T-helper 22 cell (primary cell): ENCODE results near the gene C9orf85.
"Not testable (repeated sequence)": the region's sequence is repeated elsewhere in the genome, so short reads cannot be mapped to it uniquely, and the experiment has no call there.

Experiments used
- DNase-seq: peaks from one replicate; pipeline ENCODE4 v3.0.0-alpha.2; 2020; ENCODE audit warnings: low read depth

The C9orf85 gene

DNA sequence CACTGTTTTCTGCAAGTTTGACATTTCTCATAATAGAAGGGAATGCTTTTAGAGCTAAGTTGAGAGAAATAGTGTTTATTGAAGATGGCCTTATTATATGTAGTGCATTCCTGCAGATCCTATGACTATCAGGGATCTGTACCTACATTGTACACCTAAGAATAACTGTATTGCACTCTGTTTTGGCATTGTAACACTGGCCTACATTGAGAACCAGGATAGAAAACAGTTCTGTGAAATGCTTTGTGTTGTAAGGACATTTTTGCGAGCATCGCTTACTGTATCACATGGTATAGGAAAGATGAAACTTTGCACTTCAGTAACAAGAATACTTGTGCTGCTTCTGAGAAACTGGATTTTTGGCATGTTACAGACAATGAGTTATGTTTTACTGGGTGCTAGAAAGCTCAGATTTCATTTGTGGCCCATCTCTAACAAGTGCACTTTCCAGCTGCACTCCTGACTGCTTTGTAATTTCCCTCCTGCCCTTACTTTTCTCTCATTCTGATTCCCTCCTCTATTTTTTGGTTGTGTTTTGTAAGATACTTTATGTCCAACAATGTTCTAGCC lies 30.6 kb downstream of the C9orf85 start:
- DNase-seq, result no peak

DNA sequence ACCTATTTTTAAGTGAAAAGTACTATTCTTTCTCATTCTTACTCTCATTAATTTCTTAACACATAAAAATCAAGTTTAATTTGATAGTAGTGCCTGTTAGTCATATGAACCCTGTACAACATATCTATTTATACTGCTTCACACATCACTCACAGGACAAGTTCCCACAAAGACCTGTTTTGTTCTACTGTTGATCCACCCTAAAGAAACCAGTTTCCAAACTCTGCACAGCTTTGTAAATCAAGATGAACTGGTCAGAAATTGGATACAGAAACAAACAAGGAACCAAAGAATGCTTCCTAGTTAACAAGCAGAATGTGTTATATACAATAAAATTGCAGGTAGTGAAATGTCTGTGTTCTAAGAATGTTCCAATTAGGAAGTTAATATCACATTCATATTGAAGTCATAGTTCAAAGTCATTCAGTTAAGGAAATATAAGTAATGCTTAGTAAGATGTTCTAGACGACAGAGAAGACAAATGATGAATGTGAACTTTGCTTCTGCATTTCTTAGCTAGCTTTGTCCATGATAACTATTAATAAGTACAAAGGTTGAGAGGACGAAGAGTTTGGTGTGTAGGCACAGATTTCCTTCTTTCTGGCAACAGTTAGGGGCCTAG lies 33.4 kb downstream of the C9orf85 start:
- no peak for DNase-seq

DNA sequence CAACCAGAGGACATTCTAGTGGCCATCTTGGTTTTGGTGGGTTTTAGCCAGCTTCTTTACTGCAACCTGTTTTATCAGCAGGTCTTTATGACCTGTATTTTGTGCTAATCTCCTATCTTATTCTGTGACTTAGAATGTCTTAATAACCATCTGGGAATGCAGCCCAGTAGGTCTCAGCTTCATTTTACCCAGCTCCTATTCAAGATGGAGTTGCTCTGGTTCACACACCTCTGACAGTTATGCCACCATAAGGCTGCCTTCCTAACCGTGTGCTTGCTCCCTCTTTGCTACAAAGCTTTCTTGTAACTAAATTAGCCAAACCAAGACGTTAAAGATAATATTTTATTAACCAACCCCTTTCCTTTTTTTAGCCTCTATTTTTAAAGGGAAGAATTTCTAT lies 43.2 kb downstream of the C9orf85 start:
- not testable (repeated sequence) for DNase-seq

DNA sequence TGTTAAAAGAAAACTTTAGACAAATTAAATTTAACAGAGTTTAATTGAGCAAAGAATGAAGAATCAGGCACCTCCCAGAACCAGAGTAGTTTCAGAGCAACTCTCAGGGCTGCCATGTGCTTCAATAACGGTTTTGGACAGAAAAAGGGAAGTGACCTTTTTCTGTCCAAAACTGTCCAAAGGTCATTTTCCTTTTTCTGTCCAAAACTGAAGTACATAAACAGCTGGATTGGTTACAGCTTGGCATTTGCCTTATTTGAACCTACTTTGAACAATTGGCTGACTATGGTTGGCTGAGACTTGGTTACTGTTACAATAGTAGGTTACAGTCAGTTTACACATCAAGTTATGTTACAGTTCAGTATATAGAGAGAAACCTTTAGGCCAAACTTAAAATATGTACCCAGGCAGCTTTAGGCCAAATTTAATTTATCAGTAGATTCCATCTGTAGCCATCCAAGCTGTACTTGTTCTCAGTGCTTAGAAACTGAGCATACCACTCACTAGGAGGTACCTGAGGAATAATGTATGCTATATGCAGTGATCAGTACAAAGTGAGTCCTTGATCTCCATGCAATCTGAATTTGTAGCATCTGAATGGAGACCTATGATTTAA lies 44.0 kb downstream of the C9orf85 start:
- DNase-seq, result no peak

DNA sequence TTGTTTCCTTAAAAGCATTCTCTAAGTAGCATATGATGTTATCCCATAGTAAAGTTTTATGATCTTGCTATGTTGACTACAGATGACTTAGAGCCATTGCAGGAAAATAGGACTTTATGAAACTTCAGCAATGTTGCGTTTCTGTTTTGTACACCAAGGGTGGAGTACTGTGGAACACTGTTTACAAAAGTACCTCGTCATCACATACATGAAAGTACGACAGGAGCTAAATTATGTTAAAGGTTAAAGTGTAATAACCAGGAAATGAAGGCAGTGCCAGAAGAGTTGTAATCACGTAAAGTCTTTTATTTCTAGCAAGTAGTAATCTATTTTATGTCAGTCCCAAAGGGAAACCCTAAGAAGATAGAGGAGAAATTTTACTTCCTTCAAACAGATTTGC lies 50.9 kb downstream of the C9orf85 start:
- no peak for DNase-seq

DNA sequence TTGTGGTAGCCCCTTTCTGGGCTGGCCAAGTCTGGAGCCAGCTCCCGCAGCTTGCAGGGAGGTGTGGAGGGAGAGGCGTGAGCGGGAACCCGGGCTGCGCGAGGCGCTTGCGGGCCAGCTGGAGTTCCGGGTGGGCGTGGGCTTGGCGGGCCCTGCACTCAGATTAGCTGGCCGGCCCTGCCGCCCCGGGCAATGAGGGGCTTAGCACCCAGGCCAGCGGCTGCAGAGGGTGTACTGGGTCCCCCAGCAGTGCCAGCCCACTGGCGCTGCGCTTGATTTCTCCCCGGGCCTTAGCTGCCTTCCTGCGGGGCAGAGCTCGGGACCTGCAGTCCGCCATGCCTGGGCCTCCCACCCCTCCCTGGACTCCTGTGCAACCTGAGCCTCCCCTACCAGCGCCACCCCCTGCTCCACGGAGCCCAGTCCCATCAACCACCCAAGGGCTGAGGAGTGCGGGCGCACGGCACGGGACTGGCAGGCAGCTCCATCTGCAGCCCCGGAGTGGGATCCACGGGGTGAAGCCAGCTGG lies 52.1 kb downstream of the C9orf85 start:
- not testable (repeated sequence) for DNase-seq

DNA sequence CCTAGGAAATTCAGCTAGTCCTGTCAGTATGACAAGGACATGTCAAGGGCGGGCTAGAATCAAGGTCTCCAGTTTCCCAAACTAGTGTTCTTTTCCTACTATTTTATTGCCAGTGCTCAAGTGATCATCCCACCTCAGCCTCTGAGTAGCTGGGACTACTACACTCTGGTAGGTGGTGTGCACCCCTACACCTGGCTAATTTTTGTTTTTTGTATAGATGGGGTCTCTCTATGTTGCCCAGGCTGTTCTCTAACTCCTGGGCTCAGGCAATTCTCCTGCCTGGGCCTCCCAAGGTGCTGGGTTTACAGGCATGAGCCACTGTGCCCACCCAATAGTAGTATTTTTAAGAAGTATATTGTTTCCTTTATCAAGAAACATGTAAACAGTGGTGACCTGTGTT lies 54.0 kb downstream of the C9orf85 start:
- no peak for DNase-seq

DNA sequence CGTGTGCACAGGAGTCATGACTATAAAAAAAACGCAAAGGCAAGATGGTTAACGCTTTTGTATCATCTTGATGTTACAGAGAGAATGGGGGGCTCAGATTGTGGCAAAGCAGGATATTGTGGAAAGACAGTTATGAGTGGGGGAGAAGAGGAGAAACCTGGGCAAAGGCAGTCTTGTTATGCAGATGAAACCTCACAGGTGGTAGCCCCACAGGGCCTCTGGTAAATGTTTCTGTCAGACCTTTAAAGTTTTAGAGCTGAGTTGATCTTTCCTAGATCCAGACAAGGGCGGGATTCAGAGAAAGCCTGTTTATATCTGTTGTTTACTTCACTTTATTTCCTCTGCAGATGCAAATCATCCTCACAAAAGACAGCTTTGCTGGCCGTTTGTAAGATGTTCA lies 55.2 kb downstream of the C9orf85 start:
- DNase-seq, result no peak

DNA sequence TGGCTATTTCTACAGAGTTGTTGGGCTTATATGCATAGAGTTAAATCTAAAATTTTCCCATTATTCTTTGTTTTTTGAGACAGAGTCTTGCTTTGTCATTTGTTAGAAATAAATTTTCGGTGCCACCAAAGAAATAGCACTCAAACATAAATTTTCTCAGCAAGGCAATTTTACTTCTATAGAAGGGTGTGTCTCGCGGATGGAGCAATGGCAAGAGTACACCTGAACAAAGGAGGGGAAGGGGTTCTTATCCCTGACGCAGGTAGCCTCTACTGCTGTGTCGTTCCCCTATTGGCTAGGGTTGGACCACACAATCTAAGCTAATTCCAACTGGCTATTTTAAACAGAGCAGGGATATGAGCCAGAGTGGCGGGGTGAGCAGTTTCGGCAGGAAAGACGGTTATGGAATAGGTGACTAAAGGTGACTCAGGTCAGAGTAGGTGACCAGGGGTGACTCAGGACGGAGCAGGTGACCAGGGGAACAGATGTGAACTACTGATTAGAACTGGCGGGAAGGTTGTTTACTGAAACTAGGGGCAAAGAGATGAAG lies 57.2 kb downstream of the C9orf85 start:
- no peak for DNase-seq

DNA sequence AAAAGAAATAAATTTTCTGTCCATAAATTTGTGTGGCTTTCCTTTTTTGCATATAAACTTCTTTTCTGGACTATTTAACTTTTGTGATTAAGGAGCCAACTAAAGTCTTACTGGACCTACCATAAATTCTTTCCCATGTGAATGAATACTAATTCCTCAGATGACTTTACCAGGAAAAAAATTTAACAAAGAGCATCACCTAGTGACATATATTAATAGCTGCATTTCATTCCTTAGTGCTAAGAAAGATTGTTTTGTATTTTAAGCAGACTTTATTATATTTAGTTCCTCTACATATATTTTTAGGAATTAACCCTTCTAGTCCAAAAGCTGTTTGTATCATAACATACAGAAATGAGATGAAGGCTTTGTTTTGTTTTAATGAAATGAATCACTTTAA lies 64.4 kb downstream of the C9orf85 start:
- DNase-seq, result no peak

DNA sequence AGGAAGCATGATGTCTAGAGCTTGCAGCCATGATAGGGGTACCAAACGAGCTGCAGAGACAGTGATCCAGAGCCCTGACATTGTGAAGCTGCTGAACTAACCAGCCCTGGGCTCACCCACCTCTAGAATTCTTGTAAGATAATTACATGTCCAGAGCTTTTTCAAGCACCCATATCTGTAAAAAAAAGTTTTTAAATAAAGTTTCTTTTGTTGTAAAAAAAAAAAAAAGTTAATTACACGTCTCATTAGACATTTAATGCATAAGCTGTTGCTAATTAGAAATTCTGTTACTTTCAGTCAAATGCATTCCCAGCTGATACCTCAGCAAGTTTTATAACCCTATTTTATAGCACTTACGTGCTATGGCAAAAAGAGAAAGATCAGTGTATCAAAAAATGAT lies 65.6 kb downstream of the C9orf85 start:
- no peak for DNase-seq

DNA sequence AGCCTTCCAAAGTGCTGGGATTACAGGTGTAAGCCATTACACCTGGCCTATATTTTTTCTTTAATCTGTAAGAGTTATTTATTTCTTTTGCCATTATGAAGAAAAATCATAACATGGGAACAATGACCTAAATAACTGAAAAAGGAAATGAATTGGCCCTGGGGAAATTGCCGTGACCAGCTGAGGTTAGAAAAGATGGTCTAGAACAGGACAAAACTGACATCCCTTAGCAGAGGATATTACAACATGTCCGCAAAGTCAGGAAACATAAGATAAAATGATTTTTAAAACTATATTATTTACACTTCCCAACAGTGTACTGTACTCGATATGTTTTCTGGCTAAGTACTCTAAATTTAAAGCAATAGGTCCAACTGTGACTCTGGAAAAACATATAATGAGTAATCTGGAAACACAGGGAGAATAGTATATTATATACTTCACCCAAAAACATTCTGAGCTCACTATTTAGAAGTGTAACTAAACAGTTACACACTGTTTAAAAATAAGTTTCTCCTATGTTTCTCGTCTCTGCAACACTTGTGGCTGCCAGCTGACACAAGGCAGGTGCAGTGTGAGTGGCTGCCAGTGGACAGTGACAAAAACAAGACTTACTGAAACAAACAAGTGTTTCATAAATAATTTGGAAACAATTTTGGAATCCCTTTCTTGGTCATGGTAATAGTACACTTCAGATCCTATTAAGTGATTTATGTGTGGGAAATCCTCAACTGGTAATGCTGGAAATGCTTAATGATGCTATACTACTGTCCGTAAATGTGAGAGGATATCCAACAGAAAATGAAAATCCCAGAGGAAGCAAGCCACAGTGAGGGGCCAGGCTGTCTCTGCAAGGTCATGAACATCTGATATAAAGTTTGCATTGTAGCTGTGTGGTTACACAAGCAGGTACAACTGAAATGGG lies 69.1 kb downstream of the C9orf85 start:
- DNase-seq, result no peak

DNA sequence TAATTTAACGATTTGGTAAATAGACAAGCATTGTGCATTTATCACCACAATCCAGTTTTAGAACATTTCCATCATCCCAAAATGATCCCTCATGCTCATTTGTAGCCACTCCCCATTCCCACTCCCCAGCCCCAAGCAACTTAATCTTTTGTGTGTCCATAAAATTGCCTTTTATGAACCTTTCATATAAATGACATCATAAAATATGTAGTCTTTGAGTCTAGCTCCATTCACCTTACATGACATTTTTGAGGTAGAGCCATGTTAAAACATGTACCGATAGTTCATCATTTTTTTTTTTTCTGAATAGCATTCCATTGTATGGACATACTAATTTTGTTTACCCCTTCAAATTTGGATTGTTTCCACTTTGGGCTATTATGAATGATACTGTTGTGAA lies 70.5 kb downstream of the C9orf85 start:
- DNase-seq, result no peak

DNA sequence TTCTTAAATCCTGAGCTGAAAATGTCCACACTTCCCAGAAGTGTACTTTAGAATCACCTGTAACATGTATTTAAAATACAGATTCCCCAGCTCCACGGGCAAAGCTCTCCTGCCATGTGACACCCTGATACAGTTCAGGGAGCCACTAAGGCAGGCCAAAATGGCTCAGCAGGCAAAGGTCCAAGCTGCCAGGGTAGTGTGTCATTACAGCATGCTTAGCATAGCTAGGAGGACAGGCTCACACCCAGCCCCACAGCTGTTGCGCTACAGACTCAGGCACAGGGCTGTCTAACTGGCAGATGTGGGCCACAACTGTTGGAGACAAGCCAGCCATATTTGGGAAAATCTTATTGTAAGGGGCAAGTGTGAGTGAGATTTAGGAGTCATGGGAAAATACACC lies 73.0 kb downstream of the C9orf85 start:
- no peak for DNase-seq

DNA sequence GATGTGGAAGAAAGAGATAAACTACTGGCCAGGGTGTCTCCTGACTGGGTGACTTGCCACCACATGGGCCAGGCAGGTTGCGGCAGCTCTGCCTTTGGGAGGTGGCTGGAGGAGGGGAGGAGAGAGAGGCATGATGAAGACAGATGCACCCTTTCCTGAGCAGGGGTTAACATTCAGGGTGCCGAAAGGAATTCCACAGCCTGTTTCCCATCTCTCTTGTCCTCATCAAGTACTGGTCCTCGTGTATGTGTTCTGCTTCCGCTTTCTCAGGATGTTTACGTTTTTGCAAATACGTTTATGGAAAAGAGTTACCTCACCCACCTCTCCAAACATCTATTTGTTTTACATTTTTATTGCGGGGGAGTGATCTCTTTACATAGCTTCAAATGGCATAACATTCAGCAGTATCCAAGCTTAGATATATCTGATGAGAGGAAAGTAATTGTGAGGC lies 73.4 kb downstream of the C9orf85 start:
- no peak for DNase-seq

DNA sequence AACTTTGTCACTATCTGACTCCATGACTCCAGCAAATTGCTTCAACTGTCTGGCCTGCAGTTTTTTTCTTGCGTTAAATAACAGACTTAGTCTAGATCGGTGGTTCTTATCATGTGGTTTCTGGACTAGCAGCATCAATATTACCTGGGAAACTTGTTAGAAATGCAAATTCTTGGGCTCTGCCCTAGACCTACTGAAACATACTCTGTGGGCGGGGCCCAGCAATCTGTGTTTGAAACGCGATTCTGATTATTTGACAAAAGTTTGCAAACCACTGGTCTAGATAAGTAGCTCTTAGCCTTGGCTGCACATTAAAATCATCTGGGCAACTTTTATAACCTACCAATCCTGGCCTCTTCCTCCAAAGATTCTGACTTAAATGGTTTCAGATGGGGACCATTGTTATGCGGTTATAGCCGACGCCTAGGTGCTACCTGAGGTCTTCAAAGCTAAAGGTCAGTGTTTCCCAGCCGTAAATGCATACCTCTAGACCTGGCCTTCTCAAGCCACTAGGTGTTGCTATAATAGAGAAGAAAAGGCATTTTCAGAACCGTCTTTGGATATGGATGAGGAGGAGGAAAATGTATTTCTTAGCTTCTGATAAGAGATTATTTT lies 74.0 kb downstream of the C9orf85 start:
- DNase-seq, result no peak

DNA sequence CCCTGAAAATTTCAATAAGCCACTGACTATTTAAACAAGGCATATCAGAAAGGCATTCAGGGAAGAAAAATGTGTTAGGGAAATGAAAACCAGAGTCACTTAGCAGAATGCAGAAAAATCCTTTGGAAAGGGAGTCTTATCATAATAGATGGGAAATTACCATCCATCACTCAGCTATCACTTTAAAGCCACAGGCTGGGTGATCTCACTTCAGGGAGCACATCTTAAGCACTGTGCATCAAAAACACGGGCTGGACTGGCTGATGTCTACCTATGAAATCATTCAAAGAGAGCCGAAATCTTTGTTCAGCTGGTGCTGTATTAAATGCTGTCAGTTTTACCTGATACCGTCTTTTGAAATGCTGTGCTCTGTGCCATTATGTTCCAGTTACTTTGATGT lies 75.5 kb downstream of the C9orf85 start:
- no peak for DNase-seq

DNA sequence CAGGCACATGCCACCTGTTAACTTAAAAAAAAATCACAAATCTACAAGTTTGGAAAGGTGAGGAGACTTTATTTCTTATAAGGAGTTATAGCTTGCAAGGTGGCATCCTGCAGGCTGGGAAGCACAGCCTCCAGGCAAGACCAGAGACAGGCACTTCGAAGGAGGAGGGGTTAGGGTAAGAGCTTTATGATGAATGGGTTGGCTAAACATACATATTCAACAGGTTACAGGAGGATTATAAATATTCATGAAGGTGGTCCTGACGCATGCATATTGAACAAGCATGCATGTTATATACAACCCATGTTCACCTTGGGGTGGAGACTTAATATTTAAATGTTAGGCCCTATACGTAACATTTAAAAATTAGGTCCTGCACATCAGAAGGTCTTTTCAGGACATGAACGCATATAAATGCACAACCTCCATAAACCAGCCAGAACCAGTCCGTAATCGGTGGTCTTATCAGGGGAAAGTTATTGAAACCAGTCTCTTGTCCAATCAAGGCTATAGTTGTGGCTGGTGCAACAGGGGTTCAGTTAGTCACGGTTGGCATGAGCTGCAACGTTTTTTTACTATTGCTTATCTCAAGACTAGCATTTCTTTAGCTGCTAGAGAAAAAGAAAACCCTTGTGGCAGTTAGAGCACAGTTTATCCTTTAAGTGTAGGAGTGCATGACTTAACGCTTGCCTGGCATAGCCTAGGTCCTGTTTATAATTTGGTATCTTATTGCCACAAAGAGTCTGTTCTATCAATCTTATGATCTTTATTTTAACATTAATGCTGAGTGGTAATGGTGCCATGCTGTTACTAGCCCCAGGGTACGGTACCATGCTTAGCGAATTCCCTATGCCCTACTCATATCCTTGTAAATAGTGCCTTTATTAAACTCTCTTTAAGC lies 76.3 kb downstream of the C9orf85 start:
- no peak for DNase-seq

DNA sequence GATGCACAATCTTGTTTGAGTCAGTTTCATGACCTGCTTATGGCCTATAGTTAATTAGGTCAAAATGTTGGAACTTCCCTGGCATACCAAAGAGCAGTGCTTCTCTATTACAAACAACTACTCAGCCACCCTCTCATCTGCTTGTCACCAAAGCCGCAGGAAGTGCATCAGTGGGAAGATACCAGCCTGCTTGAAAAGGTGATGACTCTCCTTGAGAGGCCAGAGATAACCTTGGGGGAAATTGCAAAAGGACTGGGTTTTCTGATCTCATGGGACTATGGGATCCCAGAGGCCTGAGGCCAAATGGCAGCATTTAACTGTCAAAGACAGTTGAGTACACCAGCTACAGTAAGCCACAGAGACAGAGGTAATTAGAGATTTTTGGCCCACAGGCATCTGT lies 79.0 kb downstream of the C9orf85 start:
- no peak for DNase-seq

DNA sequence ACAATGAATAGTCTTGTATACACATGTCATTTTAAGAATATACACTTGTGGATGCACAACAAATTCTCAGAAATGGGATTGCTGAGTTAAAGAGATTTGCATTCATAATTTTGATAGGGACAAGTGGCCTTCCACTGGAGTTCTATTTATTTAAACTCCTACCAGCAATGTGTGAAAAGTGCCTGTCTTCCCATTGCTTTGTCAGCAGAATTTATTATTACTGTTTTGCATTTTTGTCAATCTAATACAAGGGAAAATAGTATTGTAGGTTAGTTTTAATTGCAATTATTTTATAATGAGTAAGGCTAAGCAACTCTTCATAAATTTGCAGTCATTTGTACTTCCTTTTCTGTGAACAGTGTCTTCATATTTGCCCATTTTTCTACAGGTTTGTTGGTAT lies 94.0 kb downstream of the C9orf85 start:
- DNase-seq, result no peak

DNA sequence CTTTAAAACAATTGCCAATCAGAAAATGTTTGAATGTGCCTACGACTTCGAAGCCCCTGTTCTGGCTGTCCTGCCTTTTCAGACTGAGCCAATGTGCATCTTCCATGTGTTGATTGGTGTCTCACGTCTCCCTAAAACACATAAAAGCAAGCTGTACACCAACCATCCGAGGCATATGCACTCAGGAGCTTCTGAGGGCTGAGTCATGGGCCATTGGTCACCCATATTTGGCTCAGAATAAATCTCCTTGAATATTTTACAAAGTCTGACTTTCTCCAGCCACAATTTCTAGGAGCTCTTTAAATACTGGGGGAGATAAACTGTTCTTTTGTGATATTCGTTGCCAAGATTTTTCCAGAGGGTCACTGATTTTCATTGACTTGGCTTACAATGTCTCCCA lies 95.1 kb downstream of the C9orf85 start:
- no peak for DNase-seq
